ENCODE measurements around the gene AMIGO3.

AMIGO3 gene

DNA sequence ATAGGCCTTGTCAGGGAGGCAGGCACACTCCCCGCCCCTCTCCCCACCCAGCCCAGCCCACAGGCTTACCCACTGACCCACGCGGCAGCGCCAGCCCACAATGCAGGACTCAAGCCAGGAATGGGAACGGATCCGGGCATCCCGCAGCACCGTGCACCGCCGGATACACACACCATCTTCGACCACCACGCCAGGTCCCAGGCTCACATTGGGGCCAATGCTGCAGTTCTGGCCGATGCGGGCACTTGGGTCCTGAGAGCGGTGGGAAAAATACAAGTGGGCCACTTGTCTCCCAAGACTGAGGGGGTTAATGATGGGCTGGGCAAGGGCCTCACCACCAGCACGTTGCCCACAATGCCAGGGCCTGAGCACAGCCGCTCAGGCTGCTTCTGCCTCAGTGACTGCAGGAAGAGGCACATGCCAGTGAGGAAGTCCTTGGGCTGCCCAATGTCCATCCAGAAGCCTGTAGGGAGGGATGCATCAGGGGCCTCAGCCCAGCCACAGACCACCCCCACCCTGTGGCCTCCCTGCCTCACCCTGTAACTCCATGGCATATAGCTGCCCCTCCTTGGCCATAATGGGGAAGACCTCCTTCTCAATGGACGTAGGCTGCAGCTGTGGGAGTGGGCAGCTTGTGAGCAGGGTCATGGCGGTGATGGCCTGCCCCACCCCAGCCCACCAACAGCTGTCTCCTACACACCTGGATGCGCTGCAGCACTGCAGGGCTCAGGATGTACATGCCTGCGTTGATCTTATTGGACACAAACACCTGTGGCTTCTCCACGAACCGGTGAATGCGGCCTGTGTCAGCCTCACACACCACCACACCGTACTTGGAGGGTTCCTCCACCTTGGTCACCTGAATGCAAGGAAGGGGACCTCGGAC is 2.7 kb upstream of the AMIGO3 start:
- peaks cover 65% of the 10 kb centered on the region for H3K36me3 ChIP-seq (ENCODE audit: insufficient read depth, low read length)
- H2AFZ ChIP-seq (ENCODE audit: low read depth, low read length), result no peak overlapping the region
- no peaks in the 10 kb centered on the region for H3K9me3 ChIP-seq (ENCODE audit: low read length)
- peak overlapping the region; percentile 92 for H3K4me3 ChIP-seq (ENCODE audit: low read length)
- no peaks in the 10 kb centered on the region for H3K27me3 ChIP-seq (ENCODE audit: insufficient read depth, low read length)
- peaks cover 21% of the 10 kb centered on the region for H3K4me1 ChIP-seq (ENCODE audit: insufficient read depth, low read length)

- H3K9me3 ChIP-seq (ENCODE audit: low read length), result no peaks in the 10 kb centered on the region
- no peak overlapping the region for H2AFZ ChIP-seq (ENCODE audit: low read depth, low read length)
- H3K4me1 ChIP-seq (ENCODE audit: insufficient read depth, low read length), result peaks cover 21% of the 10 kb centered on the region
- peaks cover 59% of the 10 kb centered on the region for H3K36me3 ChIP-seq (ENCODE audit: insufficient read depth, low read length)
- H3K27me3 ChIP-seq (ENCODE audit: insufficient read depth, low read length), result no peaks in the 10 kb centered on the region
- H3K4me3 ChIP-seq (ENCODE audit: low read length), result no peak overlapping the region
Observed at GRCh38 chr3:49721596-49721895, 2.1 kb upstream of the AMIGO3 start.

DNA sequence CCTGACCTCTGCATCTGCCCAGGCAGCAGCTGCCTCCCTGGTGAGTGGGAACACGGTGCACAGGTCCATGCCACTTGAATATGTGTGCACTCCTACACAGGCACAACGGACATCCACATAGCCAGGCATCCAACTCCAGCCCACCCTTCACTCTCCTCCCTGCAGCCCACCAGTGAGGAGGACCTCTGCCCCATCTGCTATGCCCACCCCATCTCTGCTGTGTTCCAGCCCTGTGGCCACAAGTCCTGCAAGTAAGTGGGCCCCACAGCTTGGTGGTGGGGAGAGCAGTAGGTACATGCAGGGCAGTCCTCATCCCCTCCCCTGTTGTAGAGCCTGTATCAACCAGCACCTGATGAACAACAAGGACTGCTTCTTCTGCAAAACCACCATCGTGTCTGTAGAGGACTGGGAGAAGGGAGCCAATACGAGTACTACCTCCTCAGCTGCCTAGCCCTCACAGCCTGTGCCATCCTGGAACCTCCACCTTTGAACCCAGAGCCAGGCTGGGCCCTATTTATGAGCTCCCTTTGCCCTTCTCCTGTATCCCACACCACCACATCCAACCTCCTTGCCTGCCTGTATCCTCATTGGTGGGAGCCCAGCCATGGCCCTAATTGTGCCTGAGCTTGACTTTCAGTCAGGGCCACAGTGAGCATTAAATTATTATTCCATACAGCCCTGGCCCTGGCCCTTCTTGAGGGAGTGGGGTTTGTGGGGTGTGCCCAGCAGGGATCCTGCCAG is 1.5 kb upstream of the AMIGO3 start:
- Histone ChIP-seq H3K4me1 (ENCODE audit: insufficient read depth, low read length) (peaks cover 21% of the 10 kb centered on the region), H3K4me3 (ENCODE audit: low read length) (no peak overlapping the region), H3K9me3 (ENCODE audit: low read length) (no peaks in the 10 kb centered on the region), H3K27me3 (ENCODE audit: insufficient read depth, low read length) (no peaks in the 10 kb centered on the region), H3K36me3 (ENCODE audit: insufficient read depth, low read length) (peaks cover 59% of the 10 kb centered on the region), H2AFZ (ENCODE audit: low read depth, low read length) (no peak overlapping the region)

- peaks cover 49% of the 10 kb centered on the region for H3K36me3 ChIP-seq (ENCODE audit: insufficient read depth, low read length)
- peaks cover 12% of the 10 kb centered on the region for H3K4me1 ChIP-seq (ENCODE audit: insufficient read depth, low read length)
- H2AFZ ChIP-seq (ENCODE audit: low read depth, low read length), result no peak overlapping the region
- H3K27me3 ChIP-seq (ENCODE audit: insufficient read depth, low read length), result no peaks in the 10 kb centered on the region
- H3K4me3 ChIP-seq (ENCODE audit: low read length), result no peak overlapping the region
- no peaks in the 10 kb centered on the region for H3K9me3 ChIP-seq (ENCODE audit: low read length)
Observed at GRCh38 chr3:49718858-49719213, 648 bp downstream of the AMIGO3 start.

DNA sequence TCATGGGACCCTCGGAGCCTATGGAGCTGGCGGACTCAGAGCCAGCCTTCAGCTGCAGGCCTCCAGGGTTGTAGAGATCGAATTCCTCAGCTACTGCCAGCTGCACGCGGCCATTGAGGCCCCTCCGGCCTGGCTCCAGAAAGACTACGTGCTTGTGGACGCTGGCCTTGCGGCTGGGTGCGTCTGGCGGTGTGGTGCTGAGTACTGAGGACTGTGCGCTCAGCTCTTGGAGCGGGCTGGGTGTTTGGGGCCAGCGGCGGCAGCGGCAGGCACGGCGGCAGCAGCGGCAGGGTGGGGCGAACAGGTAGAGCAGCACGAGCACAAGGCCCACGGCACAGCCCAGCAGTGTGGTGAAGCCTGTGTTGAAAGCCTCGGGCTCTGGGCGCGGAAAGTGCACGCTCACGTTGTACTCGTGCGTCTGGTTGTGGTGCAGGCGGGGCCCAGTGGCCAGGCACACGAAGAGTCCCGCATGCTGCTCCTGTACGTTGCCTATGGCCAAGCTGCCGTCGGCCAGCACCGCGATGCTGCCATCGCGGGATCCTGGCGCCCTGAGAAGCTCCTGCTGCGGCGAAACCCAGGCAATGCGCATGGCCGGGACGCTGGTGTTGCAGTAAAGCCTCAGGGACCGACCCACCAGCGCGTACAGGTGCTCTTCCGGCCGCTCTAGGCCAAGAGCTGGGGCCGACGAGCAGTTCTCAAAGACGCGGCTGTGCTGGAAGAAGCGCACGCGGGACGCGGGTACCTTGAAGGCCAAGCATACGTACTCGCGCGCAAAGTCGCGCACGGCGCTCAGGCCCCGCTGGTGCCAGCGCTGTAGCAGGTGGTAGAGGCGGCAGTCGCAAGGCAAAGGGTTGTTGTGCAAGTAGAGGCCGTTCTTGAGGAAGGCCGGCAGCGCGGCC is 1.3 kb downstream of the AMIGO3 start:
- peaks cover 49% of the 10 kb centered on the region for H3K36me3 ChIP-seq (ENCODE audit: insufficient read depth, low read length)
- no peak overlapping the region for H2AFZ ChIP-seq (ENCODE audit: low read depth, low read length)
- peaks cover 8% of the 10 kb centered on the region for H3K4me1 ChIP-seq (ENCODE audit: insufficient read depth, low read length)
- no peaks in the 10 kb centered on the region for H3K9me3 ChIP-seq (ENCODE audit: low read length)
- H3K4me3 ChIP-seq (ENCODE audit: low read length), result no peak overlapping the region
- H3K27me3 ChIP-seq (ENCODE audit: insufficient read depth, low read length), result no peaks in the 10 kb centered on the region

- H3K27me3 ChIP-seq (ENCODE audit: insufficient read depth, low read length), result no peaks in the 10 kb centered on the region
- no peak overlapping the region for H2AFZ ChIP-seq (ENCODE audit: low read depth, low read length)
- peaks cover under 1% of the 10 kb centered on the region for H3K4me1 ChIP-seq (ENCODE audit: insufficient read depth, low read length)
- no peak overlapping the region for H3K4me3 ChIP-seq (ENCODE audit: low read length)
- no peaks in the 10 kb centered on the region for H3K9me3 ChIP-seq (ENCODE audit: low read length)
- H3K36me3 ChIP-seq (ENCODE audit: insufficient read depth, low read length), result peaks cover 46% of the 10 kb centered on the region
Observed at GRCh38 chr3:49717211-49717958, 2.1 kb downstream of the AMIGO3 start.

DNA sequence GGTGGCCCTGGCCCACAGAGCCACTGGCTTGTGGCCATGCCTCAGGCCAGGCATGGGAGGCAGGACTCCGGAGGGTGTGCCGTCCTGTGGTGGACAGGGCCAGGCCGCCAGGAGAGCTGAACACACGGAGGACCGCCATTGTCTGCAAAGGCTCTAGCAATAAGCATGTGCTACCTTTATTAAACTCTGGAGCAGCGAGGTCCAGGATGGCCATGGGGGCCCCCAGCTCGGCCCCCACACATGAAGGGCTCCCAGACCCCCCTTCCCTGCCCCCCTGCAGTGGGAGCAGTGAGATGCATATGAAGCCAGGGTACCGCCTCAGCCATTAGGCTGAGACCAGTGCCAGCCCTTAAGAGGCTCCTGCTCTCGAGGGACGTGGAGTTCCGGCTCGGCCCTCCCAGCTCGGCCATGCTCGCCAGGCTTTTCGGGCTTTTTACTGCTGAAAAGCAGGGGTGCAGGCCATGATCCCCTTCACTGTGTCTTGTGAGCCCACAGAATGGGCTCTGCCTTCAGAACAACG is 2.7 kb downstream of the AMIGO3 start:
- no peak overlapping the region for H2AFZ ChIP-seq (ENCODE audit: low read depth, low read length)

GRCh38 chr3:49716169-49716568 is 3.3 kb downstream of the AMIGO3 start:
- H3K4me1 ChIP-seq (ENCODE audit: insufficient read depth, low read length), result no peaks in the 10 kb centered on the region
- no peak overlapping the region for H3K4me3 ChIP-seq (ENCODE audit: low read length)
- no peaks in the 10 kb centered on the region for H3K9me3 ChIP-seq (ENCODE audit: low read length)
- no peaks in the 10 kb centered on the region for H3K27me3 ChIP-seq (ENCODE audit: insufficient read depth, low read length)
- H3K36me3 ChIP-seq (ENCODE audit: insufficient read depth, low read length), result peaks cover 33% of the 10 kb centered on the region
- no peak overlapping the region for H2AFZ ChIP-seq (ENCODE audit: low read depth, low read length)

More for the DNA sequence above, 2.7 kb downstream of the AMIGO3 start:
- Histone ChIP-seq H3K4me3 (ENCODE audit: low read length) (no peak overlapping the region), H3K9me3 (ENCODE audit: low read length) (no peaks in the 10 kb centered on the region), H3K27me3 (ENCODE audit: insufficient read depth, low read length) (no peaks in the 10 kb centered on the region), H3K4me1 (ENCODE audit: insufficient read depth, low read length) (no peaks in the 10 kb centered on the region), H3K36me3 (ENCODE audit: insufficient read depth, low read length) (peaks cover 39% of the 10 kb centered on the region)

- H3K4me3 ChIP-seq (ENCODE audit: low read length), result no peak overlapping the region
- H2AFZ ChIP-seq (ENCODE audit: low read depth, low read length), result no peak overlapping the region
- no peaks in the 10 kb centered on the region for H3K4me1 ChIP-seq (ENCODE audit: insufficient read depth, low read length)
- H3K36me3 ChIP-seq (ENCODE audit: insufficient read depth, low read length), result peaks cover 28% of the 10 kb centered on the region
- no peaks in the 10 kb centered on the region for H3K9me3 ChIP-seq (ENCODE audit: low read length)
- no peaks in the 10 kb centered on the region for H3K27me3 ChIP-seq (ENCODE audit: insufficient read depth, low read length)
Observed at GRCh38 chr3:49715611-49716121, 3.8 kb downstream of the AMIGO3 start.

DNA sequence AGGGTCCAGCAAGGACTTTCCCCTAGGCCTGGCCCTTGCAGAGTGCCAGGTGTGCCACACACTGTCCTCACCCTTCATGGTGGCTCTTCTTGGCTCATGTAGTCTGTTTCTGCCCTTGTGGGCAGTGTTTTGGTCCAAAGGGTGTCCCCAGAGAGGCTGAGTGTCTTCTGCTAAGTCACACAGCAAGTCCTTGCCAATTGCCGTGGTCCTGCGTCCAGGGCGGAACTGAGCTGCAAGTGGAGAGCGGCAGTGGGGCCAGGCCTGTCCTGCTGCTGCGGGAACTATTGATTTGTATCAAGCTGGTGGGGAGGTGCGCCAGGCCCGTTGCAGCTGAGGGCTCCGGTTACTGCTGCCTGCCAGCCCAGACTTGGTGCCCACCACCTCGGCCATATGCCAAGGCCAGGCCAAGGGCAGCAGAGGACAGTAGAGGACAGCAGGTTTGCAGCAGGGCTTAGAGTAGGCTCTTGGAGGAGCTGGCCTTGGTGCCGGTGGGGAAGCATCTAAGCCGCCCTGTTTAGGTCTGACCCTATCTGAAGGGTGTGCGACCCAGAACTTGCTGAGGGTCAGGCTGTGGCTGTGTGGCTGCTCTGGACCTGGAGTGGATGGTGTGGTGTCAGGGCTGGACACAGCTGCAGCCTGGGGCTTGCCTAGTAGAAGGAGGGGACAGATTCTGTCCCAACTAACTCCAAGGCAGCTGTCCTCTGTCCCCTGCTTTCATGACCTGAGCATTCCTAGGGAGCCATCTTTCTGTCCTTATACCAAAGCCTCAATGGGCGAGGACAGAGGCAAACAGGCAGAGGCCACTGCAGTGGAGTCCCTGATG is 4.5 kb downstream of the AMIGO3 start:
- Histone ChIP-seq H3K4me3 (ENCODE audit: low read length) (no peak overlapping the region), H3K4me1 (ENCODE audit: insufficient read depth, low read length) (no peaks in the 10 kb centered on the region), H3K36me3 (ENCODE audit: insufficient read depth, low read length) (peaks cover 23% of the 10 kb centered on the region), H3K27me3 (ENCODE audit: insufficient read depth, low read length) (no peaks in the 10 kb centered on the region), H3K9me3 (ENCODE audit: low read length) (no peaks in the 10 kb centered on the region), H2AFZ (ENCODE audit: low read depth, low read length) (no peak overlapping the region)

DNA sequence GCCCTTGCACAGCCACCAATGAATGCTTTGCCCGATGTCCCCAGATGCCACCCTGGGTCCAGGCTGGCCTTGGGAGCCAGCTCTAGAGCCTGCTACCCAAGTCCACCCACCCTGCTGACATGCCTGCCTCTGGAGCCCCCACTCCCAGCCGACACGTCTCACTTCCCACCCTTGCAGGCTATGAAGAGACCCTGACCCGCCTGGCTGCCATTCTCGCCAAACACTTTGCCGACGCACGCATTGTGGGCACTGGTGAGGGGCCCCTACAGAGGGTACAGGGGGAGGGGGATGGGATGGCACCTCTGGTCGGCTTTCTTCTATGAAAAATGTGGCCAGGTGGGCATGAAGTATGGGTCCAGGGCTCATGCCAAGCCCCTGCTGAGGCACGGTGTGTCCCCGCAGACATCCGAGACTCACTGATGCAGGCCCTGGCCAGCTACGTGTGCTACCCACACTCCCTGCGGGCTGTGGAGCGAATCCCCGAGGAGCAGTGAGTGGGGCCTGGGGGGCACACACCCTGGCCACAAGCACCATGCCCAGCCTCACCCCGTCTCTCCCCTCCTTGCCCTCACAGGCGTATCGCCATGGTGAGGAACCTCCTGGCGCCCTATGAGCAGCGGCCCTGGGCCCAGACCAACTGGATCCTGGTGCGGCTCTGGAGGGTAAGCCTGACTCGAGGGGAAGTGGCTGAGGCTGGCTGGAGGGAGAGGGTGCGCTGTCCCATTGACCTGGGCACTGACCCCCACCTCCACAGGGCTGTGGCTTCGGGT is 6.0 kb downstream of the AMIGO3 start:
- peaks cover 14% of the 10 kb centered on the region for H3K36me3 ChIP-seq (ENCODE audit: insufficient read depth, low read length)
- H3K4me1 ChIP-seq (ENCODE audit: insufficient read depth, low read length), result no peaks in the 10 kb centered on the region
- no peak overlapping the region for H2AFZ ChIP-seq (ENCODE audit: low read depth, low read length)
- no peaks in the 10 kb centered on the region for H3K9me3 ChIP-seq (ENCODE audit: low read length)
- no peaks in the 10 kb centered on the region for H3K27me3 ChIP-seq (ENCODE audit: insufficient read depth, low read length)
- H3K4me3 ChIP-seq (ENCODE audit: low read length), result no peak overlapping the region
